HFFc6 (cell line): ENCODE data around the gene NUCB1. TPM values are rescaled to one million over a fixed set of nuclear protein-coding genes. Genes with fewer than 3 reads are reported as not detected.
A peak's percentile ranks its signal among the peaks of the same experiment; 100 is the strongest.

Experiments
- DNase-seq: peaks from one replicate; pipeline ENCODE4 v3.0.0-alpha.2; 2018
- H3K27ac Mint-ChIP-seq: 2 replicates; pipeline ENCODE4 v1.8.0; 2020; ENCODE audit warnings: mild to moderate bottlenecking, mixed read lengths
- H3K27me3 Mint-ChIP-seq: 2 replicates; pipeline ENCODE4 v1.8.0; 2021; ENCODE audit warnings: mild to moderate bottlenecking, moderate library complexity, mixed read lengths; ENCODE audit not compliant: insufficient read depth
- H3K36me3 Mint-ChIP-seq: 2 replicates; pipeline ENCODE4 v1.8.0; 2021; ENCODE audit warnings: low read depth, mixed read lengths
- H3K4me1 Mint-ChIP-seq: 2 replicates; pipeline ENCODE4 v1.8.0; 2020; ENCODE audit warnings: low read depth, mixed read lengths
- H3K4me3 Mint-ChIP-seq: 2 replicates; pipeline ENCODE4 v1.8.0; 2020; ENCODE audit warnings: mild to moderate bottlenecking, moderate library complexity, mixed read lengths
- H3K9me3 Mint-ChIP-seq: 2 replicates; pipeline ENCODE4 v1.8.0; 2020; ENCODE audit warnings: mild to moderate bottlenecking, mixed read lengths
- total RNA-seq, 6 experiments: library from RNA; stranded (reverse); fragmentation: NEBNext Ultra II Directional; extraction: Animal tissue kit (Norgen Biotek cat#: 25700); gene quantifications; 2 replicates in 1 of 6; 3 replicates in 5 of 6; pipeline ENCODE4 v1.2.3, GENCODE V29; 2021
- TF ChIP-seq, protein P1 (sequence below): fragments of 200-600 bp; sonication (generic); IDR thresholded peaks from 2 replicates; pipeline ENCODE4 v1.5.0; 2021; ENCODE audit warnings: antibody characterized with exemption, mild to moderate bottlenecking

Gene NUCB1
- total RNA-seq, 6 experiments from 2014 or later, result 129 to 160 (median 152) TPM

DNA sequence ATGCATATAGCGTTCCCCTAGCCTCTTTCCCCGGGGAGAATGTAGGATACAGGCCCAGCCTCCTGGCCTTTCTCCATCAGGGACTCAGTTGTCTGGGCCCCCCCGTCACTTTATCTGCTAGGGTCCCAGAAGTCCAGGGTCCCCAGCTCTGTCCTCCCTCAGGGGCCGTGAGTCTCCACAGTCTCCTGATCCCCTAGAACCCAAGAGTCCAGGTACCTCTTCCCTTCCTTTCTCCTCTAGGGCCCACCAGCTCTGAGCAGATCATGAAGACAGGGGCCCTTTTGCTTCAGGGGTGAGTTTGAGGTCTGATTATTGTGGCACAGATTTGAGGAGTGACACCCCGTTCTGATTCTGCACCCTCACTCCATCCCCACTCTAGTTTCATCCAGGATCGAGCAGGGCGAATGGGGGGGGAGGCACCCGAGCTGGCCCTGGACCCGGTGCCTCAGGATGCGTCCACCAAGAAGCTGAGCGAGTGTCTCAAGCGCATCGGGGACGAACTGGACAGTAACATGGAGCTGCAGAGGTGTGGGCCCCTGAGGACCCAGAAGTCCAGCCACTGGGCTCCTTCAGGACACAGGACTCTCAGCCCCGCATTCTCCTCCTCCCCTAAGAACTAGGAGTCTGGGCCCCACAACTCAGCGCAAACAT is 55.3 kb downstream of the NUCB1 start:
- H3K4me1 Mint-ChIP-seq, result peaks cover 26% of the 10 kb centered on the region
- DNase-seq, result no peak
- no peaks in the 10 kb centered on the region for H3K9me3 Mint-ChIP-seq
- H3K27ac Mint-ChIP-seq, result peak overlapping the region; percentile 88
- peaks cover 25% of the 10 kb centered on the region for H3K36me3 Mint-ChIP-seq
- TF ChIP-seq, protein P1, sequence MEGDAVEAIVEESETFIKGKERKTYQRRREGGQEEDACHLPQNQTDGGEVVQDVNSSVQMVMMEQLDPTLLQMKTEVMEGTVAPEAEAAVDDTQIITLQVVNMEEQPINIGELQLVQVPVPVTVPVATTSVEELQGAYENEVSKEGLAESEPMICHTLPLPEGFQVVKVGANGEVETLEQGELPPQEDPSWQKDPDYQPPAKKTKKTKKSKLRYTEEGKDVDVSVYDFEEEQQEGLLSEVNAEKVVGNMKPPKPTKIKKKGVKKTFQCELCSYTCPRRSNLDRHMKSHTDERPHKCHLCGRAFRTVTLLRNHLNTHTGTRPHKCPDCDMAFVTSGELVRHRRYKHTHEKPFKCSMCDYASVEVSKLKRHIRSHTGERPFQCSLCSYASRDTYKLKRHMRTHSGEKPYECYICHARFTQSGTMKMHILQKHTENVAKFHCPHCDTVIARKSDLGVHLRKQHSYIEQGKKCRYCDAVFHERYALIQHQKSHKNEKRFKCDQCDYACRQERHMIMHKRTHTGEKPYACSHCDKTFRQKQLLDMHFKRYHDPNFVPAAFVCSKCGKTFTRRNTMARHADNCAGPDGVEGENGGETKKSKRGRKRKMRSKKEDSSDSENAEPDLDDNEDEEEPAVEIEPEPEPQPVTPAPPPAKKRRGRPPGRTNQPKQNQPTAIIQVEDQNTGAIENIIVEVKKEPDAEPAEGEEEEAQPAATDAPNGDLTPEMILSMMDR, result no peak
- peaks cover 2% of the 10 kb centered on the region; the same call in 1 of the 2 replicates for H3K27me3 Mint-ChIP-seq
- peak overlapping the region; percentile 95 for H3K4me3 Mint-ChIP-seq

DNA sequence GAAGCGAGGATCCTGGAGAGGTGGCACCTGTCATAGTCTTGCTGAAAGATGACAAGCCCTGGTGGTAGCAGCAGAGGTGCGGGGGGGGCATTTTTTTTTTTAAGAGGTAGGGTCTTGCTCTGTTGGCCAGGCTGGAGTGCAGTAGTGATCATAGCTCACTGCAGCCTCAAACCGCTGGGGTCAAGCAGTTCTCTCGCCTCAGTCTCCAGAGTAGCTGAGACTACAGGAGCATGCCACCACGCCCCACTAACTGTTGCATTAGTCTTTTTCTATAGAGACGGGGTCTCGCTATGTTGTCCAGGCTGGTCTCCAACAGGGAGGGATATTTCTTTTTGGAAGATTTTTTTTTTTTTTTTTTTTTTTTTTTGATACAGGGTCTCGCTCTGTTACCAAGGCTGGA is 57.9 kb downstream of the NUCB1 start:
- DNase-seq, result no peak
- TF ChIP-seq, protein P1, result no peak
- 0 out of 2 replicates have a peak overlapping the region, but pooled peaks have one; percentile 42 for H3K4me3 Mint-ChIP-seq
- peaks cover 11% of the 10 kb centered on the region for H3K27me3 Mint-ChIP-seq
- peaks cover 48% of the 10 kb centered on the region for H3K4me1 Mint-ChIP-seq
- H3K36me3 Mint-ChIP-seq, result peaks cover 38% of the 10 kb centered on the region
- no peaks in the 10 kb centered on the region for H3K9me3 Mint-ChIP-seq
- no peak overlapping the region for H3K27ac Mint-ChIP-seq

DNA sequence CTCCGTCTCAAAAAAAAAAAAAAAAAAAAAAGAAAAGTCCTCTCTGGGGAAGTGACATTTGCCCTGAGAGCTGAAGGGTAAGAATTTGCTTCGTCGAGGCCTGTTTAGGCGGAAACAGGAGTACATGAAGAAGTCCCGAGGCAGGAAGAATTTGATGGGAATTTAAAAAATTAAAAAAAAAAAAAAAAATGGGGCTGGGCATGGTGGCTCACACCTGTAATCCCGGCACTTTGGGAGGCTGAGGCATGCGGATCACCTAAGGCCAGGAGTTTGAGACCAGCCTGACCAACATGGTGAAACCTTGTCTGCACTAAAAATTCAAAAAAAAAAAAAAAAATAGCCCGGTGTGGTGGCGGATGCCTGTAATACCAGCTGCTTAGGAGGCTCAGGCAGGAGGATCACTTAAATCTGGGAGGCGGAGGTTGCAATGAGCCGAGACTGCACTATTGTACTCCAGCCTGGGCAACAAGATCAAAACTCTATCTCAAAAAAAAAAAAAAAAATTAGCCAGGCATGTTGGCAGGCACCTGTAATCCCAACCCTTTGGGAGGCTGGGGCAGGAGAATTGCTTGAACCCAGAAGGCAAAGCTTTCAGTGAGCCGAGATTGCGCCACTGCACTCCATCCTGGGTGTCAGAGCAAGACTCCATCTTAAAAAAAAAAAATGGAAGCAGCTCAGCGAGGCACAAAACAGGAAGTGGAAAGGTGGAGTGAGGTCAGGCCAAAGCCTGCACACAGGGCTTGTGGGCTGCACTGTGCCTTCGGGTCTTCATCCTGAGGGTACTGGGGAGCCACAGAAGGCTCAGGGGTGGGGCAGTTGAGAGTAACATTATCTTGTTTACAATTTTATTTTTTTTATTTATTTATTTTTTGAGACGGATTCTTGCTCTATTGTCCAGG is 59.5 kb downstream of the NUCB1 start:
- Mint-ChIP-seq H3K9me3 (no peaks in the 10 kb centered on the region), H3K27me3 (peaks cover 21% of the 10 kb centered on the region), H3K27ac (no peak overlapping the region), H3K4me1 (peaks cover 59% of the 10 kb centered on the region), H3K36me3 (peaks cover 38% of the 10 kb centered on the region), H3K4me3 (no peak overlapping the region)
- no peak for DNase-seq
- TF ChIP-seq, protein P1, result no peak

DNA sequence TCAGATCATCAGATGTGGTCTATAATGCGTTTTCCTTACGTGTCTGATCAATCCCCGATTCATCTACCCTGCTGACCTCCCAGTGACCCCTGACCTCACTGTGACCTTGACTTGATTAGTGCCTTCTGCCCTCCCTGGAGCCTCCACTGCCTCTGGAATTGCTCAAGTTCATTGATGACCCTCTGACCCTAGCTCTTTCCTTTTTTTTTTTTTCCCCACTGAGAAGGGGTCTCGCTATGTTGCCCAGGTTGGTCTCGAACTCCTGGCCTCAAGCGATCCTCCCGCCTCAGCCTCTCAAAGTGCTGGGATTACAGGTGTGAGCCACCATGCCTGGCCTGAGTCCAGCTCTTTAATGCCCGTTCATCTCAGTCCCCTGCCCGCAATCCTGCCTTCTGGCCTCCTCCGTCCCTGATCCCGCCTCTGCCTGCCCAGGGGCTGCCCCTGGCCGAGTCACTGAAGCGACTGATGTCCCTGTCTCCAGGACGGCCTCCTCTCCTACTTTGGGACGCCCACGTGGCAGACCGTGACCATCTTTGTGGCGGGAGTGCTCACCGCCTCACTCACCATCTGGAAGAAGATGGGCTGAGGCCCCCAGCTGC is 61.0 kb downstream of the NUCB1 start:
- peaks cover 37% of the 10 kb centered on the region for H3K36me3 Mint-ChIP-seq
- peaks cover 53% of the 10 kb centered on the region for H3K4me1 Mint-ChIP-seq
- no peak overlapping the region; the same call in 1 of the 2 replicates for H3K4me3 Mint-ChIP-seq
- peak overlapping the region; percentile 41 for H3K27ac Mint-ChIP-seq
- DNase-seq, result no peak
- H3K27me3 Mint-ChIP-seq, result peaks cover 35% of the 10 kb centered on the region
- peaks cover 9% of the 10 kb centered on the region; the same call in 1 of the 2 replicates for H3K9me3 Mint-ChIP-seq
- TF ChIP-seq, protein P1, result no peak

DNA sequence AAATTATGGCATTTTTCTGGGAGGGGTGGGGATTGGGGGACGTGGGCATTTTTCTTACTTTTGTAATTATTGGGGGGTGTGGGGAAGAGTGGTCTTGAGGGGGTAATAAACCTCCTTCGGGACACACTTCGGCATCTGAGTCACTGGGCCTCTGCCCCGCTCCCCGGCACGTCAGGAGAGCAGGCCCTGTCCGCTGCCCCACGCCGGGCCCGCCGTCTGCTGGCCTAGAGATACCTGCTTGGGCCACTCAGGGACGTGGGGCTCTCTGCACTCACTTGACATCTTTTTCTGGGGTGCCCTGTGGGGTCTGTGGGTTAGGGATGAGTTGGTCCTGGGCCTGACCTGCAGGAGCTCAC is 61.5 kb downstream of the NUCB1 start:
- H3K4me1 Mint-ChIP-seq, result peaks cover 53% of the 10 kb centered on the region
- peaks cover 14% of the 10 kb centered on the region for H3K9me3 Mint-ChIP-seq
- DNase-seq, result no peak
- peaks cover 40% of the 10 kb centered on the region for H3K27me3 Mint-ChIP-seq
- TF ChIP-seq, protein P1, result no peak
- H3K27ac Mint-ChIP-seq, result peak overlapping the region; percentile 99
- peaks cover 38% of the 10 kb centered on the region for H3K36me3 Mint-ChIP-seq
- no peak overlapping the region; the same call in 1 of the 2 replicates for H3K4me3 Mint-ChIP-seq
